Measurements from ENCODE around the gene CDH26. TPM values are rescaled to one million over a fixed set of nuclear protein-coding genes. Genes with fewer than 3 reads are reported as not detected.

CDH26 gene
- total and polyA plus RNA-seq, 2 donors (not counting 1 experiment from before 2014, with no cell fraction given) = 1.8 to 2.3 TPM

DNA sequence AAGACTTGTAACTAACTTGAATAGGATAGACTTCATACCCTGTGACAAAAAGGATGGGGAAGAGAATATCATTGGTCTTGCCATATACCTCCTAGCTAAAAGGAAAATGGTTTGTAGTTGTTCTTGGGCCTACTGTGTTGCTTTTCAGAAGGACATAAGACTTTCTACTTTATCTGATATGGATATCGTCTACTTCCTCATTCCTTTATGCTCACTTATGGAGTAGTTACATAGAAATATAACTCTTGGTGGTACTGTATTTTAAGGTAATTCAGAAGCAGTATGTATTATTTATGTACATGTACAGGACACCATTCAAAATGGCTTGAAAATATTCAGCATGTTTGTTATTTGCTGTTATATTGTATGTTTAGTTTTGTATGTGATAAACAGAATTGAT lies 10.0 kb upstream of the CDH26 start:
- ATAC-seq (ENCODE audit: low read depth) = no peak
- intact Hi-C loops (cut with micrococcal nuclease) = loop anchor here (2.0 to 5.0 kb wide), 2 partner anchors 13 to 1279 kb away; no protein-coding TSS in a partner anchor
- Histone ChIP-seq H3K9me3 (ENCODE audit: control extremely low read depth in 1 of 3, control insufficient read depth in 2 of 3, insufficient read depth in 1 of 3, low read length in 2 of 3) (no peaks in the 10 kb centered on the region), H3K4me3 (ENCODE audit: control extremely low read depth in 1 of 5, extremely low read depth in 1 of 5, insufficient read depth in 1 of 5, low read depth in 2 of 5, low read length in 4 of 5) (no peak overlapping the region), H3K4me1 (ENCODE audit: control insufficient read depth in 2 of 2, insufficient read depth in 2 of 2, low read length in 2 of 2) (peaks cover 4 to 10% of the 10 kb centered on the region in 2 donors), H3K27ac (ENCODE audit: low read length in 2 of 2) (peak overlapping the region in 1 of 2 donors; percentile 39), H3K9ac (ENCODE audit: low read length) (no peak overlapping the region), H3K27me3 (replicated peaks in 1 of 4; ENCODE audit: control extremely low read depth in 1 of 4, control insufficient read depth in 3 of 4, insufficient read depth in 4 of 4, low read length in 3 of 4) (no peaks in the 10 kb centered on the region), H2AFZ (ENCODE audit: insufficient read depth, low read depth, low read length, poor library complexity, severe bottlenecking) (no peak overlapping the region), H3K4me2 (replicated peaks; ENCODE audit: low read depth, low read length, poor library complexity, severe bottlenecking) (no peak overlapping the region), H4K20me1 (ENCODE audit: control insufficient read depth, insufficient read depth, low read length, poor library complexity, severe bottlenecking) (no peaks in the 10 kb centered on the region), H3K36me3 (replicated peaks in 1 of 2; ENCODE audit: control extremely low read depth in 1 of 2, control insufficient read depth in 1 of 2, extremely low read depth in 1 of 2, insufficient read depth in 2 of 2, low read length in 1 of 2) (peaks cover 6 to 24% of the 10 kb centered on the region in 2 experiments), H3K79me2 (ENCODE audit: control insufficient read depth, insufficient read depth, low read length) (no peaks in the 10 kb centered on the region)
- H3K4me3 Mint-ChIP-seq = no peak overlapping the region
- TF ChIP-seq, protein P1, sequence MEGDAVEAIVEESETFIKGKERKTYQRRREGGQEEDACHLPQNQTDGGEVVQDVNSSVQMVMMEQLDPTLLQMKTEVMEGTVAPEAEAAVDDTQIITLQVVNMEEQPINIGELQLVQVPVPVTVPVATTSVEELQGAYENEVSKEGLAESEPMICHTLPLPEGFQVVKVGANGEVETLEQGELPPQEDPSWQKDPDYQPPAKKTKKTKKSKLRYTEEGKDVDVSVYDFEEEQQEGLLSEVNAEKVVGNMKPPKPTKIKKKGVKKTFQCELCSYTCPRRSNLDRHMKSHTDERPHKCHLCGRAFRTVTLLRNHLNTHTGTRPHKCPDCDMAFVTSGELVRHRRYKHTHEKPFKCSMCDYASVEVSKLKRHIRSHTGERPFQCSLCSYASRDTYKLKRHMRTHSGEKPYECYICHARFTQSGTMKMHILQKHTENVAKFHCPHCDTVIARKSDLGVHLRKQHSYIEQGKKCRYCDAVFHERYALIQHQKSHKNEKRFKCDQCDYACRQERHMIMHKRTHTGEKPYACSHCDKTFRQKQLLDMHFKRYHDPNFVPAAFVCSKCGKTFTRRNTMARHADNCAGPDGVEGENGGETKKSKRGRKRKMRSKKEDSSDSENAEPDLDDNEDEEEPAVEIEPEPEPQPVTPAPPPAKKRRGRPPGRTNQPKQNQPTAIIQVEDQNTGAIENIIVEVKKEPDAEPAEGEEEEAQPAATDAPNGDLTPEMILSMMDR (IDR thresholded peaks at IDR 0.05) = no peak
- TF ChIP-seq EZH2 (IDR thresholded peaks at IDR 0.05; ENCODE audit: borderline replicate concordance, insufficient read depth, low read depth, low read length, poor library complexity, severe bottlenecking) = no peak
- ChIA-PET CTCF (interaction anchor here (1.3 to 4.1 kb wide), 3 partner anchors 9 to 14 kb away, joined by 3 to 45 read pairs (median 4); partner anchors contain the start of genes CDH26, FAM217B, PPP1R3D and SYCP2), POLR2A (no interaction called here)
- H3K4me1 Mint-ChIP-seq = peaks cover 12% of the 10 kb centered on the region
- peak overlapping the region; percentile 33 for H3K27ac Mint-ChIP-seq
- no peaks in the 10 kb centered on the region for H3K27me3 Mint-ChIP-seq
- no peaks in the 10 kb centered on the region for H3K9me3 Mint-ChIP-seq (ENCODE audit: insufficient read depth)
- no CpG with 5 or more reads among the region's 1 CpG for WGBS (ENCODE audit: insufficient coverage)
- no peak for DNase-seq

Measured in B cell (primary cell).